HEK293T (cell line): ENCODE results near the gene CTXND1.

Source experiments
- ARNT ChIP-seq: fragments of 450-650 bp; IDR thresholded peaks from 2 replicates; pipeline ENCODE4 v1.6.1; 2017; ENCODE audit warnings: mild to moderate bottlenecking
- BHLHE40 ChIP-seq: fragments of 450-650 bp; IDR thresholded peaks from 2 replicates; pipeline ENCODE4 v1.6.1; 2016; ENCODE audit warnings: mild to moderate bottlenecking, moderate library complexity, borderline replicate concordance
- ELF4 ChIP-seq: fragments of 450-650 bp; IDR thresholded peaks from 2 replicates; pipeline ENCODE4 v1.6.1; 2017; ENCODE audit warnings: antibody characterized with exemption
- FOXA1 ChIP-seq: fragments of 450-650 bp; IDR thresholded peaks from 2 replicates; pipeline ENCODE4 v1.6.1; 2016; ENCODE audit warnings: mild to moderate bottlenecking
- FOXK2 ChIP-seq: fragments of 450-650 bp; IDR thresholded peaks from 2 replicates; pipeline ENCODE4 v1.6.1; 2016; ENCODE audit warnings: mild to moderate bottlenecking
- FOXM1 ChIP-seq: fragments of 450-650 bp; IDR thresholded peaks from 2 replicates; pipeline ENCODE4 v1.6.1; 2017; ENCODE audit warnings: mild to moderate bottlenecking, borderline replicate concordance
- HDGF ChIP-seq: fragments of 450-650 bp; IDR thresholded peaks from 2 replicates; pipeline ENCODE4 v1.6.1; 2017; ENCODE audit warnings: antibody characterized with exemption, borderline replicate concordance
- L3MBTL2 ChIP-seq: fragments of 450-650 bp; conservative IDR thresholded peaks from 2 replicates; pipeline ENCODE4 v1.6.1; 2016; ENCODE audit warnings: mild to moderate bottlenecking
- NFRKB ChIP-seq: fragments of 450-650 bp; IDR thresholded peaks from 2 replicates; pipeline ENCODE4 v1.6.1; 2016; ENCODE audit warnings: mild to moderate bottlenecking, moderate library complexity
- PKNOX1 ChIP-seq: fragments of 450-650 bp; IDR thresholded peaks from 2 replicates; pipeline ENCODE4 v1.6.1; 2016
- SP1 ChIP-seq: fragments of 450-650 bp; IDR thresholded peaks from 2 replicates; pipeline ENCODE4 v1.6.1; 2017
- SUZ12 ChIP-seq: fragments of 450-650 bp; IDR thresholded peaks from 2 replicates; pipeline ENCODE4 v1.6.1; 2016; ENCODE audit warnings: mild to moderate bottlenecking
- TARDBP ChIP-seq: fragments of 450-650 bp; IDR thresholded peaks from 2 replicates; pipeline ENCODE4 v1.6.1; 2016
- ZNF384 ChIP-seq: fragments of 450-650 bp; IDR thresholded peaks from 2 replicates; pipeline ENCODE4 v1.6.1; 2016

- no peak for TF ChIP-seq ZNF384
- no peak for TF ChIP-seq ELF4
- no peak for TF ChIP-seq FOXM1
- no peak for TF ChIP-seq FOXA1
- TF ChIP-seq TARDBP, result no peak
- no peak for TF ChIP-seq BHLHE40
- no peak for TF ChIP-seq SUZ12
- TF ChIP-seq PKNOX1, result no peak
- no peak for TF ChIP-seq SP1
- no peak for TF ChIP-seq FOXK2
- TF ChIP-seq L3MBTL2, result no peak
- TF ChIP-seq NFRKB, result no peak
- TF ChIP-seq ARNT, result no peak
- no peak for TF ChIP-seq HDGF
These were observed 12.0 kb upstream of the CTXND1 start for GRCh38 chr15:80264031-80264430.
